Activated CD8-positive, alpha-beta memory T cell treated with anti-CD3 and anti-CD28 coated beads, Interleukin-2, amount 50 U/mL, for 48 hours (primary cell): ENCODE measurements around the gene CMTM8.
A peak's percentile ranks its signal among the peaks of the same experiment; 100 is the strongest.
"Not testable (repeated sequence)": the region's sequence is repeated elsewhere in the genome, so short reads cannot be mapped to it uniquely, and the experiment has no call there.

ENCODE experiments used
- DNase-seq: peaks from one replicate; pipeline ENCODE4 v3.0.0-alpha.2; 2020

Gene CMTM8

DNA sequence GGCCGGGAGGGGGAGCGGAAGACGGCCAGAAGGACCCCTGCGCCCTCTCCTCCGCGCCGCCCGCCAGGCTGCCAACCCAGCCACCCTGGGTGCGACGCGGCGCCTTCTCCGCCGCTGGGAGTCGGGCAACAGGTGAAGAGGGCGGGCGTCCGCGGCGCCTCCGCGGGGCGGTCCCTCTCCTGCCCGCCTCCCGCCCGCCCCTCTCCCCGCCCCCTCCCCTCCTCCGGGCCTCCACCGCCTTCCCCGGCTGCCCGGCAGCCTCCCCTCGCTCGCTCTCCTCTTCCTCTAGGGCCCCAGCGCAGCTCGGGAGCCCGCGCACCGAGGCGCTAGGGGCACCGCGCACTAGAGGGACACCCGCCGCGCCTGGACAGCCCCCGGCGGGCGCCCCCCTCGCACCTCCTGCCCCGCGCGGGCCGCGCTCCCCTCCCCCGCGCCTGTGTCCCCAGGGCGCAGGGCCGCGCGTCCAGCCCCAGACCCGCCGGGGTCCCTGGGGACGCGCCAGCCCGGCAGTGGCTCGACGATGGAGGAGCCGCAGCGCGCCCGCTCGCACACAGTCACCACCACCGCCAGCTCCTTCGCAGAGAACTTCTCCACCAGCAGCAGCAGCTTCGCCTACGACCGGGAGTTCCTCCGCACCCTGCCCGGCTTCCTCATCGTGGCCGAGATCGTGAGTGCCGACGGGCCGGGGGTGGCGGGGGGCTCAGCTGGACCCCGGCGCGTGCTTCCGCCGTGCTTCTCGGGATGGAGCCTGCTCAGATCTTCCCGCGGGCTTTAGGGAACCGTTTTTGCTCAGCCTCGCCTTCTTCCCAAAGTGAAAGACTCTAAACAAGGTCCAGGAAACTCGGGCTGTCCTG is at the start of gene CMTM8:
CMTM8 (plus strand) TSS at position 228 of the 854 bp plus-strand sequence; CDS start at position 521, 293 bp downstream.
- DNase-seq: peak; percentile 76

DNA sequence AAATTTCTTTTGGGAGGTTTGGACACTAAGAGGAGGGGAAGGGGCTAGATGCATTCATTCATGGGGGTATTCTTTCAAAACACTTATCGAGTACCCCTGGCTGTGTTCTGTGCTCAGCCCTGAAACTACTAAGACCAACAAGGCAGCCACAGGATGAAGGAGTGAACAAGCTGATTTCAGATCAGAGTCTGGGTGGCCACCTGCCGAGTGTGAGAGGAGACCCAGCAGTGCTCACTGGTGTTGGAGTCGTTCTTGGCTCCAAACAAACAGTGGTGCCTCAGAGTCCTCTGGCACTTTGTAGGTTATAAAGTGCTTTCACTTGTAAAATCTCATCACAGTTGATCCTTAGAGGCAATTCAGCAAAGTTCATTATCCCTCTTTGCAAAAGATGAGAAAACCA is 48.8 kb upstream of the CMTM8 start:
- DNase-seq: no peak

GRCh38 chr3:32190556-32190955 is 47.9 kb upstream of the CMTM8 start:
- DNase-seq: not testable (repeated sequence)

DNA sequence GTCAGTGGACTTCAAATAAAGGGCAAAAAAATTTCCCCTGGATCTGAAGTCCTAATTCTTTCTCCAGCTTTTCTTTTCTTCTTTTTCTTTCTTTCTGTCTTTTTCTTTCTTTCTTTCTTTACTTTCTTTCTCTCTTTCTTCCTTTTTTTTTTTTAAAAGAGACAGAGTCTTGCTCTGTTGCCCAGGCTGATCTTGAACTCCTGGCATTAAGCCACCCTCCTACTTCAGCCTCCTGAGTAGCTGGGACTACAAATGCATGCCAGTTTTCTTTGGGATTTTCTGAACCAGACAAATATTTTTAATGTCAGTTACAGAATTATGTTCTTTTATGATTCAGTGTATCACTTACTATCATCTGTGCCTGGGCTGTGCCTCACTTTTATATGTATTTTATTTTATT is 45.4 kb upstream of the CMTM8 start:
- no peak for DNase-seq

GRCh38 chr3:32194653-32195052 is 43.8 kb upstream of the CMTM8 start:
- DNase-seq: no peak

GRCh38 chr3:32195995-32196540 is 42.4 kb upstream of the CMTM8 start:
- no peak for DNase-seq

DNA sequence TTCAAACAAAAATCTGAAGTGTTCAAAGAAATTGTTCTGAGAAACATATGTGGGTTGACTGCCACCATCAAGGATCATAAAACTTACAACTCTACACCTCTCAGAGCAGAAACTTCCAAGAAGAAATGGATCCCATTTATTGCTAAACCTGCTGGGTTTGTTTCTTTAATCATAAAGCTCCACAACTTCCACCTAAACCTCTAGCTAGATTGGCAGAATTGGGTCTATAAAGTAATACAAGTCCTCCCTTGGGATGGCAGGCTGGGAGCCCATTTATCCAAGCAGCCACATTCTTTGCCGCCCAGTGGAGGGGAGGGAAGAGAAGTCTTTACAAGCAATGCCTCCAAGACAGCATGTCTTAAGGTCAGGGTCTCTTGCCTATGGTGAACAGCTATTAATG is 40.5 kb upstream of the CMTM8 start:
- DNase-seq: no peak

DNA sequence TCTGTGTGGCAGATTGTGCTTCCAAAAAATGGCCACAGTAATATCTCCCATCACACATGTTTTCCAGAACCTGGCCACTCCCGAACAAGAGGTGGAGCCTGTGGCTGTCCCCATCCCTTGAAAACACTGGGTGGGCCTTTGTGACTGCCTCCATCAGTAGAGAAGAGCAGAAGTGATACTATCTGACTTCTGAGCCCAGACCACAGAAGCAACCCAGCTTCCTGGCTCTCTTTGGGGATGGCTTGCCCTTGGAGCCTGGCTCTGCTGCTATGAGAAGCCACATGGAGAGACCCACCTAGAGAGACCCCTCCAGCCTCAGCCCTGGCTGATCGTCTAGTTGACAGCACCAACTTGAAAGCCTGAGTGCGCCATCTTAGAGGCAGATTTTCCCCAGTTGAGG is 39.8 kb upstream of the CMTM8 start:
- no peak for DNase-seq

GRCh38 chr3:32200490-32200889 is 38.0 kb upstream of the CMTM8 start:
- DNase-seq: no peak

DNA sequence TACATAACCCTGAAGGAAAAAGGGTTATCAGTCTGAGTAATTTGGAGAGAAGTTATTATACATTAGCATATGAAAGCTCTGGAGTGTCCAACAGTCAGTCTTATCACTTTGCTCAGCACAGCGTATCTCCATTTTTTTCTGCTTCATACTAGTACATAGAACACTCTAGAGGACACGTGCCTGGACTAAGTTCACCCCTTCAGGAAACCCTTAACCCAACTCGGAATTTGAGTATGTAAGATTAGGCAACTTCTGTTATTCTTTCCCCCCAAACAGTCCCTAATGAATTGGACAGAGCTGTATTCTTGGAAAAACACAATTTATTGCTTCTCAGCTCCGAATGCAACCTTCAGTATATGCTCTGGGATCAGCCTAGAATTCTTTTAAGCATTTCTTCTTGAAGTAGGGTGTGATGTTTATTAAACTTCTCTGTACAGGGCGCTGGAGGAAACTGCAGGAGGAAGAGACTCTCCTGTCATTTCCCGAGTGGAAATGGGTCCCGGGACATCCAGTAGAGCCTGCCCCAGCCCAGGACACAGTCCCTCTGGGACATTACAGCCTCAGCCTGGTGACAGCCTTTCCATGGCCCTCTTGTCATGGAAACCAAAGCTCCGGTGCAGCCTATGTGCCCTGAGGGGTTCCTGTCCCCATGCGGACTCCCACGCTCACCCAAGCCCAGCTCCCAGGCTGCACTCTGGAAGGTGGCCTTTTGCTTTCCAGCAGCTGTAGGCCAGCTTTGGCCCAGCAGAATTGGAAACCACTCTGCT is 37.3 kb upstream of the CMTM8 start:
- no peak for DNase-seq

DNA sequence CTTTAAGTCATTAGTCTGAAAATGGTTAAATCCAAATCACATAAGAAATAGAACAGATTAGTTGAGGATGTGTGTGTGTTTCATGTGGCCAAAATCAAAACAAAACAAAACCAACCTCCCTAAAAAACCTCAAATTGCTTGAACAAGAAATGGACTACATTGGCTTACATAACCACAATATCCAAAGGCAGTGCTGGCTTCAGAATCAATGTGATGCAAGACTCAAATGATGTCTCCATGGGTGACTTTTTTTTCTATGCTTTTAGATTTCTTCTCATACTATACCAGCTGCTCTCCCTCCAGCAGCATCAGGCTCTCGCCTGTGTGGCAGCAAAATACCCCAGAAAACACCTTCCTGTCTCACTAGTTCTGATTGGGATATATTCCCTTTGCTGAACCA is 36.0 kb upstream of the CMTM8 start:
- no peak for DNase-seq

DNA sequence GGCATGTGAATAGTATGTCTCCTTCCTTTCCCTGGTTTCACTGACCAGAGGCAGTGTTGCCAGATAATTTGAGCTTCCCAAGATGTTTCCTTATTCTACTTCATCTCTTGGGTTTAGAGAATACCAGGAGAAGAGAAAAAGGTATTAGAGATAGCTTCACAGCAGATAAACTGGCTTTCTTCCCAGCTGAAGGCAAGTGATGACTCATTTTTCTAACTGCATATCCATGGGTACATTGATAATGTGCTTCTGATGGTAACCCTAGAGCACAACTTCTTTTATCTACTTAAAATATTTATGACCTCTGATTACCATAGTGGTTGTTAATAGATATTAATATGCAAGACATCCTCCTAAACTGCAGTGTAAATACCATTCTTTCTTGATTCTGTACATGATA is 34.6 kb upstream of the CMTM8 start:
- no peak for DNase-seq

DNA sequence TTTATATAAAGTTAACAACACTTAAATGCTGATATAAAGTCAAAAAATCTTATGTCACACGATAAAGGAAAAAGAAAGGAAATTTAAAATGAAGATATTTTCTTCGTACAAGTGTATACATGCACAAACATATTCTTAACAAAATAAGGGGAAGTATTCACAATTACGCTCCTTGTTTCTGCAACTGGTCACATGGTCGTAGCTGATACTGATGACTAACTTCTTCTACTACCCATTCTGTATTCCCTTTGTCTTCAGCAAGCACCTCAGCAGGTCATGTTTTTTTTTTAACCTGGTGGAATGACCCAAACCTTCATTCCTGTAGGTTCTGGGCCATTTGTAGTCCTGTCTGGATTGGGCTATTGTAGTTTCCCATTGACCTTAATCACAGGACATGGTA is 30.0 kb upstream of the CMTM8 start:
- DNase-seq: no peak

DNA sequence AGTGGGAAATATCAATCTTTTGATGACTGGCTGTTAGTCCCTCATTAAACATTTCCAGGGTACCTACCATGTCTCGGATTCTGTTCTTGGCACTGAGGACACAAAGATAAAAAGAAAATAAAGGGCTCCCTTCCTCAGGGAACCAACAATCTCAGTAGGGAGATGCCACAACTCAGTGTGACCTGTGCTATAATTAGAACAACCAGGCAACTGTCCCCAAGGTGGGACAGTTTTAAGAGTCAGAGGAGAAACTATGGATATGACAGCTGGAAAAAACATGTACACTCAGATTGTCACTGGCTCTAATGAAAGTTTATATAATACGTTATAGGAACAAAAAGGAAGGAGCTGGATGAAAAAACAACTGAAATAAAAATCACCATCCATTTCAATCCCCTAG is 23.3 kb upstream of the CMTM8 start:
- DNase-seq: no peak

- DNase-seq: no peak
Observed at GRCh38 chr3:32216172-32216783, 22.2 kb upstream of the CMTM8 start.

DNA sequence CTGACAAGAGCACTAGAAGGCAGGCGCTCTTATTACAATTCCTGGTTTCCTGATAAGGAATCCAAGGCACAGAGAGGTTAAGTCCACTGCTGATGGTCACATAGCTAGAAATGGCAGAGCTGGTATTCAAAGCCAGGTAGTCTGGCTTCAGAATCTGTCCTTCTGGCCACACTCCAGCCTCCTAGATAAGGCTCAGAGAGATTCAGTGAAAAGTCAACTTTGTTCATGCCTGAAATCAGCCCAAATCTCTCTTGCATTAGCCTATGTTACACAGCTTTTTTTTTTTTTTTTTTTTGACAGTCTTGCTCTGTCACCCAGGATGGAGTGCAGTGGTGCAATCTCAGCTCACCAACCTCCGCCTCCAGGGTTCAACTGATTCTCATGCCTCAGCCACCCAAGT is 21.1 kb upstream of the CMTM8 start:
- DNase-seq: no peak

GRCh38 chr3:32219537-32219936 is 18.9 kb upstream of the CMTM8 start:
- DNase-seq: no peak

DNA sequence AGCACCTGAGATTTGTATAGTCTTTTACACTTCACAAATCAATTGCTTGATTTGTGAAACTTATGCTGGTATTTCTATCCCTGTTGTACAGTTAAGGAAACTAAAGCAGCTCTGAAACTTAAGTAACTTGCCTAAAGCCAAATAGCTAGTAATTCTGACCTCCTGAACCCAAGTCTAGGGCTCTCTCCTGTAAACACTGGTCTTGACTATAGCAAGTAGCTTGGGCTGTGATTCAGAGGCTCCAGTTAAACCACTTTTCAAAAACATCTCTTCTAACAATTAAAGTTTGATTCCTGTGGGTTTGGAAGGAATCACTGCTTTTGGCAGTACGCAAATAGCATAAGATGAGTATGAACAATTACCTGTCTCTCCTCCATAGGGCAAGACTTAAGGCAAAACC is 18.5 kb upstream of the CMTM8 start:
- DNase-seq: no peak

GRCh38 chr3:32222950-32223349 is 15.5 kb upstream of the CMTM8 start:
- no peak for DNase-seq

DNA sequence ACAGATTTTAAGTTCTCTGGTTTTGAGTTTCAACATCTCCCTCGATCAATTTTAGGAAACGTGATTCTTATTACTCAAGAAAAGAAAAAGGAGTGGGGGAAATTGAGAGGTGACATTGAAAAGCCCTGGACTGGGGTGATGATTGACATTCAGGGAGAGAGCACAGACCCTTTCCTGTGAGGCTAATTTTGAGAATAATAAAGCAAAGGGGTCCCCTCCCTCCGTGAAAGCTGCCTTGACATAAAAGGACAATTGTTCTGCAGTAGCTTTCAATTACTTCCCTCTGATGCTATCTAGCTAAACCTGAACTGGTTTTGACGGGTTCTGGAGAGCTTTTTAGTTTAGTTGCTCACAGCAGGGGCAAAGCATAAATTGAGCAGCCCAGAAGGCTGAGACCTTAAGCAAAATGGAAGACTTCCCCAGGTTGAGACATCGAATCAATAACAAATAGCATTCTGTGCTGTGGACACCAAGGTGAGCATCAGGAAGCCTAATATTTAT is 14.4 kb upstream of the CMTM8 start:
- no peak for DNase-seq

GRCh38 chr3:32226875-32227500 is 11.5 kb upstream of the CMTM8 start:
- no peak for DNase-seq

DNA sequence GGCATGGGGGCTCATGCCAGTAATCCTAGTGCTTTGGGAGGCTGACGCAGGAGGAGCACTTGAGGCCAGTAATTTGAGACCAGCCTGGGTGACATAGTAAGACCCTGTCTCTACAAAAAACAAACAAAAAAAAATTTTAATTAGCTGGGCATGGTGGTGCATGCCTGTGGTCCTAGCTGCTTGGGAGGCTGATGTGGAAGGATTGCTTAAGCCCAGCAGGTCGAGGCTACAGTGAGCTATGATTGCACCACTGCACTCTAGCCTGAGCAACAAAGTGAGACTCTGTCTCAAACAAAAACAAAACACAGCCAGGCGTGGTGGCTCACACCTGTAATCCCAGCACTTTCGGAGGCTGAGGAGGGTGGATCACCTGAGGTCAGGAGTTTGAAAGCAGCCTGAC is 9.7 kb upstream of the CMTM8 start:
- not testable (repeated sequence) for DNase-seq

DNA sequence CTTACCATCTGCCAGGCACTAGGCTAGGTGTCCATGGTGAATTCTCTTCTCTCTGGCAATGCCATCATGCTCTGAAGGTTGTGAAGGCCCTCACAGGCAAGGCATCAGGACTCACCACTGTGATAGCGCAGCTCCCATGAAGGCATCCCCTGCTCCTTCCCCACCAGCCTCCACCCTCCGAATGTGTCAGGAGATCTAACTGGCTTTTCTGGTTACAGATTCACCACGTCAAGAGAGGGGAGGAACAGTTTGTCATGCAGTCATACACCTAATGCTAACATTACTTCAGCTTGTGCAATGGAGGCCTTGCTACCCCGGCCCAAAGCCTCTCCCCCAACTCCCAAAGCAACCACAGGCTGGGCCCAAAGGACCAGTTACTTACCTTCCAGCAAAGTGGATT is 8.9 kb upstream of the CMTM8 start:
- no peak for DNase-seq
